ENCODE measurements around the gene POU5F1.

DNA sequence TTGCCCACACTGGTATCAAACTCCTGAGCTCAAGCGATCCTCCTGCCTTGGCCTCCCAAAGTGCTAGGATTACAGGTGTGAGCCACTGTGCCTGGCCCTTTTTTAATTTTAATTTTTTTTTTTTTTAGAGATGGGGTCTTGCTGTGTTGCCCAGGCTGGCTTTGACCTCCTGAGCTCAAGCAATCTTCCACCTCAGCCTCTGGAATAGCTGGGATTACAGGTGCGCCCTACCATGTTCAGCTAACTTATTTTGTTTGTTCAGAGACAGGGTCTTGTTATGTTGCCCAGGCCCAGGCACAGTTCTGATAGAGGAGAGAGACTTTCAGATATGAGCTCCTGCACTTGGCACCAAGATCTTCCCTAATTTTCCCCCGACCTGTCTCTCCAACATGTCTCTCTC lies 39.7 kb downstream of the POU5F1 start:
- TF ChIP-seq CTCF (conservative IDR thresholded peaks at IDR 0.05; ENCODE audit: low read depth, low read length) (no peak), EZH2 (IDR thresholded peaks at IDR 0.05; ENCODE audit: borderline replicate concordance, low read depth, low read length, poor library complexity, severe bottlenecking) (no peak)

All from A673 (cell line).